Coronary artery (tissue), 2 donors: ENCODE measurements around the gene GLO1.
A peak's percentile ranks its signal among the peaks of the same experiment; 100 is the strongest.

ENCODE experiments used
- DNase-seq: peaks from one replicate; pipeline ENCODE4 v3.0.0-alpha.2; 2017; ENCODE audit warnings: low spot score
- H3K27ac ChIP-seq, 2 donors: fragments of 200-600 bp; sonication (generic); one replicate each; pipeline ENCODE4 v1.5.1; 2016 to 2019
- H3K4me3 ChIP-seq: fragments of 200-600 bp; sonication (generic); 2 replicates; pipeline ENCODE4 v1.5.1; 2016; ENCODE audit warnings: mild to moderate bottlenecking, moderate library complexity
- TF ChIP-seq, protein P1 (sequence below): fragments of 200-600 bp; sonication (generic); IDR thresholded peaks from one replicate; pipeline ENCODE4 v1.5.1; 2019; ENCODE audit warnings: antibody characterized with exemption

The GLO1 gene

DNA sequence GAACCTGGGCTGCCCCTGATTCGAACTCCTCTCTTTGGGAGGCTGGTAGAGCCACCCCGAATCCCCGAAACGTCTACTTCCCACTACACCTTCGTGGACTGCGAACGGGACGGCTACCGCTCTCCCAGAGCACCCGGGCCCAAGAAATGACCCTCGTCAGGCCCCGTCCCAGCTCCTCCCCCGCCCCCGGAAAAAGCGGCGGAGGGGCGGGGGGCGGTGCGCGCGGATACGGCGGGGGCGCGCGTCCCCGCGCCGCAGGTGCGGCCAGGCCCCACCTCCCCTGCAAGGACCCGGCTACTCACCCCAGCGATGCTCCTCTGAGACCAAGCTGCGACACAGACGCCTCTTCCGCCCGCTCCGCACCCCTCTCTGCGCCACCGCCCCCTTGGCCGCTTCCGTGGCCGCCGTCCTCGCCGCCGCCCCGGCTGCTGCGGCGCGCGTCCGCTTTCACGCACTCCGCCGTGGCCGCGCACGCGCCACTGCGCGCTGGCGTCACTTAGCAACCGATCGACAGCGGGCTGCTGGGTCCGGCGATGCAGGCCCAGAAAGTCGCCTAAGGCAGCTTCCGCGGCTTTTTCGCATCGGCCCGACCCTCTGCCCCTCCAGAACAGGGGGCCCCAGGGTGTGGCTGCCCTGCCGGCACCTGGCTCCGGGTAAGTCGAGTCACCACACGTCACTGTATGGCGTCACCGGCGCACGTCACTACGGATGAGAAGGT is 63.3 kb downstream of the GLO1 start, which contains the start of gene BTBD9:
Gene BTBD9 (minus strand): TSS at position 432 of the 718 bp plus-strand sequence.
- peak within 1 kb of the TSS; percentile 94 to 97 for H3K27ac ChIP-seq
- peak within 1 kb of the TSS; percentile 92 for H3K4me3 ChIP-seq
- peak; percentile 91 for DNase-seq
- TF ChIP-seq, protein P1, sequence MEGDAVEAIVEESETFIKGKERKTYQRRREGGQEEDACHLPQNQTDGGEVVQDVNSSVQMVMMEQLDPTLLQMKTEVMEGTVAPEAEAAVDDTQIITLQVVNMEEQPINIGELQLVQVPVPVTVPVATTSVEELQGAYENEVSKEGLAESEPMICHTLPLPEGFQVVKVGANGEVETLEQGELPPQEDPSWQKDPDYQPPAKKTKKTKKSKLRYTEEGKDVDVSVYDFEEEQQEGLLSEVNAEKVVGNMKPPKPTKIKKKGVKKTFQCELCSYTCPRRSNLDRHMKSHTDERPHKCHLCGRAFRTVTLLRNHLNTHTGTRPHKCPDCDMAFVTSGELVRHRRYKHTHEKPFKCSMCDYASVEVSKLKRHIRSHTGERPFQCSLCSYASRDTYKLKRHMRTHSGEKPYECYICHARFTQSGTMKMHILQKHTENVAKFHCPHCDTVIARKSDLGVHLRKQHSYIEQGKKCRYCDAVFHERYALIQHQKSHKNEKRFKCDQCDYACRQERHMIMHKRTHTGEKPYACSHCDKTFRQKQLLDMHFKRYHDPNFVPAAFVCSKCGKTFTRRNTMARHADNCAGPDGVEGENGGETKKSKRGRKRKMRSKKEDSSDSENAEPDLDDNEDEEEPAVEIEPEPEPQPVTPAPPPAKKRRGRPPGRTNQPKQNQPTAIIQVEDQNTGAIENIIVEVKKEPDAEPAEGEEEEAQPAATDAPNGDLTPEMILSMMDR, result no peak

DNA sequence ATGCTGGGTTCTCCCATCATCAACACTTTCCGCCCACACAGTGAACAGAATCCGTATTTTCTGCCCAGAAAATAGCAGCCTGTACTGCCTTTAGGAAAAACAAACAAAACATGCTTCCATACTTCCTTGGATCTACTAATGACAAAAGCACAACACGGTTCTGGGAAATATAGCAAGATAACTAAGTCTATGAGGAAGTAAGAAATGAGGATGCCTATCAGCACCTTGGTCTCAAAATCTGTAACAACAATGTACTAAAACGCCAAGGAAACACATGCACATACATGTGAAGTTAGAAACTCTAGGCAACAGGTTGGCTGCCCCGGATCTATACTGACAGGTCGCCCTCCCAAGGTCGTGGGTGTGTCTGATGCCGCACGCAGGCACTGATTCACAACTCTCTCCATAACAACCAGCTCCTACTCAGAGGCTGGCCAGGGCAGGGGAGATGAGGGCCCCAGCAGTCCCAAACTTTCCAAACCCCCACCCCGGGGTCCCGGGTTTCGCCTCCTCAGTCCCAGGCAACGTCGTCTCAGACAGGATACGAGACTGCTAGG is 63.9 kb downstream of the GLO1 start:
- TF ChIP-seq, protein P1, result no peak
- H3K27ac ChIP-seq, result peak overlapping the region; percentile 94 to 97
- peak; percentile 82 for DNase-seq
- H3K4me3 ChIP-seq, result peak overlapping the region; percentile 92

DNA sequence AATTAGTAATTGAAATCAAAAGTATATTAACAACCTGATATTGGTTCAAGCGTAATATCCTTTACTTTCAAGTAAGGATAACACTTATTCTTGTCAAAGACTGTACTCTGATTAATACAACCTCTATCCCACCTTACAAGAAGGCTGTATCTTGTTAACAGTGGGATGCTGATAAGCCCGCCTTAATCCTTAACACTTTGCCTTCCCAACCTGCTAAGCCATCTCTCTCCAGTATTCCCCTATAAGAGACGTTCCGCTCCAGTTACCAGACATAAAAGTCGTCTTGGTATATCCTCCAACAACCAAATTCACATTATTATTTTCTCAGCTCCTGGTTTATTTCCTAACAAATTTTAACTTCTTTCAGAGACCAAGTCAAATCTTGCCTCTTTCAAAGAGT is 65.2 kb downstream of the GLO1 start:
- Histone ChIP-seq H3K27ac (no peak overlapping the region), H3K4me3 (no peak overlapping the region)
- DNase-seq, result no peak
- TF ChIP-seq, protein P1, result no peak

DNA sequence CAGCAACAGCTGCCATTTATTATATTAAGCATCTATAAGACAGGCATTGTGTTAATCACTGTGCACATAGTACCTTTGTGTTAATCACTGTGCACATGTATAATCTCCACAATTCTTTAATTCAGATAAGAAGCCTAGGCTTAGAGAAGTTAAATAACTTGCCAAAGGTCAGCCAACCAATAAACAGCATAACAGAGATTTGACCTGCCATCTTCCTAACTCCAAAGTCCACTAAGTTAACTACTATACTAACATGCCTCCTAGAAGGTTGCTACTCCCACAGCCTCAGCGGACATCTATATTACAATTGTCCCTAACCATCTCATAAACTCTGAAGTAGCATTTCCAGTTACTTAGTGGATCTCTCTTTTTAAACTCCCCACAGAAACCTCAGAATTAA is 66.9 kb downstream of the GLO1 start:
- DNase-seq, result no peak
- H3K4me3 ChIP-seq, result no peak overlapping the region
- H3K27ac ChIP-seq, result no peak overlapping the region
- TF ChIP-seq, protein P1, result no peak

DNA sequence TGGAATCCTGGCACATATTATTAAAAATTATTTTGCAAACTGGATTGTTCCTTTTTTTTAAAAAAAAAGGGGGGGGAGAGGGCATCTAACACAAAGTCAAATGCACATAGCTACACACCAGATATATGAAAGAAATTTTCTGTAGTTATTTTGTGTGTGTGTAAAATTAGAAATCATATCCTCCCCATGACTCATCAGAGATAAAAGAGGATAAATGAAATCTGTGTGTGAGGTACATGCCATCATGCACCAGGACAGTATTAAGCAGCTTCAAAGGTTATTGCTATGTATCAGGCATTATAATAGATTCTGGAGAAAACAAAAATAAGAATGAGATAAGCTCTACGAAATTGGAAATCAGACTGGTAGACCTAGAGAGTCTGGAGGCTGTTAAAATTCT is 68.4 kb downstream of the GLO1 start:
- DNase-seq, result no peak
- Histone ChIP-seq H3K4me3 (no peak overlapping the region), H3K27ac (no peak overlapping the region)
- TF ChIP-seq, protein P1, result no peak

DNA sequence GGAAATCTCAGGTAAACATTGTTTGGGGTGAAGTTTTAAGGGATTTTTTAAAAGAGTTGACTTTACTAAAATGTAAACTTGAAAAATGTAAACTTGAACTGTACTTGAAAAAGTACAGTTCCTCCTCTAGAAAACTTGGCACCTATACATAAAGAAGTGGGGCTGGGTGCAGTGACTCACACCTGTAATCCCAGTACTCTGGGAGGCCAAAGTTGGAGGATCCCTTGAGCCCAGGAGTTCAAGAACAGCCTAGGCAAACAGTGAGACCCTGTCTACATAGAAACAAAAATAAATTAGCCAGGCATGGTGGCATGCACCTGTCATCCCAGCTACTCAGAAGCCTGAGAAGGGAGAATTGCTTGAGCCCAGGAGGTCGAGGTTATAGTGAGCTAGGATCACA is 70.5 kb downstream of the GLO1 start:
- H3K4me3 ChIP-seq, result no peak overlapping the region
- TF ChIP-seq, protein P1, result no peak
- H3K27ac ChIP-seq, result no peak overlapping the region
- DNase-seq, result no peak

DNA sequence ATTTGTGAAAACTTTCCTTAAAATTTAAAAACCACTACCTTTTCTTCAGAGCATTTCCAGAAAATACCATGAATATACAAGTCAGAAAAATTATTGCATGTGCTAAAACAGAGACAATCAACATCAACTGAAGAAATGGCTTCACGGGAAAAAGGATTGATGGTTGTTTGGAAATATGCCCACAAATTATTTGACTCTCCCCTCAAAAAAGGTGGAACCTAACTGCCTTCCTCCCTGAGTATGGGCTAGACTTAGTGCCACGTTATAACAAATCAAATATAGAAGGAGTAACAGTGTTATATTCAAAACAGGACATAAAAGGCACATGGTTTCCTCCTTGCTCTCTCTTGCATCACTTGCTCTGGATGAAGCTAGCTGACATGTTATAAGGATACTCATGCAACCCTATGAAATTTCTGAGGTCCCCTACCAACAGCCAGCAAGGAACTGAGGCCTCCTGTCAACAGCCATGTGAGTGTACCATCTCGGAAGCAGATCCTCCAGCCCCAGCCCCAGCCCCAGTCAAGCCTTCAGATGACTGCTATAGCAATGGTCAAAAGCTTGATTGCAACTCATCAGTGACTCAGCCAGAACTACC is 71.7 kb downstream of the GLO1 start:
- TF ChIP-seq, protein P1, result no peak
- DNase-seq, result no peak
- no peak overlapping the region for H3K27ac ChIP-seq
- no peak overlapping the region for H3K4me3 ChIP-seq
